GM10266 (cell line): Measurements from ENCODE around the gene CRX.

Experiments used
- DNase-seq: peaks from one replicate; pipeline ENCODE4 v3.0.0; 2012; ENCODE audit errors: extremely low spot score
- CTCF ChIP-seq: IDR thresholded peaks from 2 replicates; pipeline ENCODE4 v1.5.1; 2012; ENCODE audit warnings: mild to moderate bottlenecking, low read depth; ENCODE audit not compliant: control insufficient read depth, insufficient read depth; ENCODE audit errors: missing control alignments

Gene CRX

GRCh38 chr19:47836038-47836437 is 14.3 kb downstream of the CRX start:
- DNase-seq, result no peak
- TF ChIP-seq CTCF, result no peak

DNA sequence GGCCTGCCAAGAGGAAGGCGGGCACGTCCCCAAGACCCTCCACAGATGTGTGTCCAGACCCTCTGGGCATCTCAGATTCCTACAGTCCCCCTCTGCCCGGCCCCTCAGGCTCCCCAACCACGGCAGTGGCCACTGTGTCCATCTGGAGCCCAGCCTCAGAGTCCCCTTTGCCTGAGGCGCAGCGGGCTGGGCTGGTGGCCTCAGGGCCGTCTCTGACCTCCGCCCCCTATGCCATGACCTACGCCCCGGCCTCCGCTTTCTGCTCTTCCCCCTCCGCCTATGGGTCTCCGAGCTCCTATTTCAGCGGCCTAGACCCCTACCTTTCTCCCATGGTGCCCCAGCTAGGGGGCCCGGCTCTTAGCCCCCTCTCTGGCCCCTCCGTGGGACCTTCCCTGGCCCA is 17.7 kb downstream of the CRX start:
- TF ChIP-seq CTCF, result no peak
- DNase-seq, result no peak

- no peak for TF ChIP-seq CTCF
- DNase-seq, result no peak
Measured at GRCh38 chr19:47839913-47840312, 18.2 kb downstream of the CRX start.

GRCh38 chr19:47842941-47843340 is 21.2 kb downstream of the CRX start:
- TF ChIP-seq CTCF, result no peak
- DNase-seq, result no peak

GRCh38 chr19:47848425-47848822 is 26.7 kb downstream of the CRX start:
- no peak for DNase-seq
- no peak for TF ChIP-seq CTCF

DNA sequence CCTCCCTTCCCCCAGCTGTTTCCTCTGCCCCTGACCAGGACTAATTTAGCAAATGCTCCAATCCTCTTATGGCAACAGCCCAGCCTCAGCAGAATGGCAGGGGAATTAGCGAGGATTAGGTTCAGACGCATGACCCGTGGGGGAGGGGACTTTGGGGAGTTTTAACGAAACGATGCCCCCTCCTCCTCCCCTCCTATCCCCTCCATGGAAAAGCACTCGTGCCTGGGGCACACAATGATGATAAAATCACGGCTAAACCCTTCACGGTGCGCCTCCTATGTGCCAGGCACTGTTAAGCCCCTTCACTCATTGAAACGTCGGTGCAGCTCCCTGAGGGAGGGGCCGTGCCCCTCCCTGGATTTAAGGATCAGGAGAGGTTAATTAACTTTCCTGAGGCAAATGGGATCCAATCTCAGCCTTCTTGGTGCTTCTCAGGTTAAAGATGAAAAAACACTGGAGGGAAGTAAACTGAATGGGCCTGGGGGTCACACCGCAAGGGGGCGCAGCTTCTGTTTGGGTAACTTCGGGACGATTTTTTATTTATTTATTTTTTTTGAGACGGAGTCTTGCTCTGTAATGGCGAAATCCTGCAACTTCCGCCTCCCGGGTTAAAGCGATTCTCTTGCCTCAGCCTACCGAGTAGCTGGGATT is 27.2 kb downstream of the CRX start:
- peak; percentile 7 for TF ChIP-seq CTCF
- DNase-seq, result no peak

DNA sequence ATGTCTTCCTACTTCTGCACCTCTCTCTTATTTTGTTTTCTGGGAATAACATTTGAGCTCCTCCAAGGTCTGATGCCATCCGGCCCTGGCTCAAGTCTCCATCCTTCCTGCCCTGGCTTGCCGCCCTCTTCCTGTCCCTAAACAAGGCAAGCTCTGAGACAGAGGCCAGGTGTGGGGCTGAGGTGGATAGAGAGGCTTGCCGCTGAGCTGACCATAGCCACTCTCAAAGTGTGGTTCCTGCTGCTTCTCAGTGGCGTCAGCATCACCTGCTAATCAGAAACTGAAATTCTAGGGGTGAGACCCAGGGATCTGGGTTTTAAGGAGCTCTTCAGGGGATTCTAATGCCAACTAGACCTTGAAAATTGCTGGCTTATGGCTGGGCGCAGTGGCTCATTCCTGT is 31.3 kb downstream of the CRX start:
- no peak for TF ChIP-seq CTCF
- no peak for DNase-seq
